NCI-H2107 treated with DMSO at 0.1 percent for 48 hours (cell line): ENCODE measurements around the gene TTI1.
A peak's percentile ranks its signal among the peaks of the same experiment; 100 is the strongest.

Source experiments
- DNase-seq: peaks from one replicate; lab custom pipeline; 2025; ENCODE audit not compliant: unreplicated experiment; lab: John Stamatoyannopoulos, UW

Gene TTI1

DNA sequence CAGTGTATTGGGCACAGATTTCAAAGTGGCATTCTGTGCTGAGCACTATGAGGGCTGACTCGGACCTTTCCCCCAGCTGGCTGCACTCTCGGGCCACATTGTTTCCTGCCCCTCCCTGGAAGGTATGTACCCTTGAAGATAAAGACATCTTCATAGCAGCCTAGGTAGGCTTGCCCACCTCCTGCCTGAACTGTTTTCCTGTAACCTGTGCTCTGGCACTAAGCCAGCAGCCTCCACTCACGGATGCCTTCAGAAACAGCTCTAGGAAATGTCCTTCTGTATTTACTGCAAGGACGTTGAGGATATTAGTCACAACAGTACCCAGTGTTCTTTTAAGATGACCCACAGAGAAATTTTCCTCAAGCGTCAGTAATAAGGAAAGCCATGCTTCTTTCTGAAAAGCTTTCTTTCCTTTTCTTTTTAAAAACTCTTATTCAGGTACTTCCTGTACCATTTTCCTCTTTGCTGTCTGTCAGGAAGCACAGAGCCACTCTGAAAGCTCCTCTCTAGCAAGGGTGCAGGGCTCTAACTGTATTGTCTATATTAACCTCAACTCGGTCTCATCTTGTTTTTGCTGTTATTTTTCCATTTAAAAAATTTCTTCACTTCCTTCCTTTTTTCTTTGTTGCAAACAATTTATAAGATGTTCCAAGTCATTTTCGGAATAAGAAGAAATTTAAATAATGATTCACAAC lies 43.5 kb downstream of the TTI1 start:
- no peak for DNase-seq

DNA sequence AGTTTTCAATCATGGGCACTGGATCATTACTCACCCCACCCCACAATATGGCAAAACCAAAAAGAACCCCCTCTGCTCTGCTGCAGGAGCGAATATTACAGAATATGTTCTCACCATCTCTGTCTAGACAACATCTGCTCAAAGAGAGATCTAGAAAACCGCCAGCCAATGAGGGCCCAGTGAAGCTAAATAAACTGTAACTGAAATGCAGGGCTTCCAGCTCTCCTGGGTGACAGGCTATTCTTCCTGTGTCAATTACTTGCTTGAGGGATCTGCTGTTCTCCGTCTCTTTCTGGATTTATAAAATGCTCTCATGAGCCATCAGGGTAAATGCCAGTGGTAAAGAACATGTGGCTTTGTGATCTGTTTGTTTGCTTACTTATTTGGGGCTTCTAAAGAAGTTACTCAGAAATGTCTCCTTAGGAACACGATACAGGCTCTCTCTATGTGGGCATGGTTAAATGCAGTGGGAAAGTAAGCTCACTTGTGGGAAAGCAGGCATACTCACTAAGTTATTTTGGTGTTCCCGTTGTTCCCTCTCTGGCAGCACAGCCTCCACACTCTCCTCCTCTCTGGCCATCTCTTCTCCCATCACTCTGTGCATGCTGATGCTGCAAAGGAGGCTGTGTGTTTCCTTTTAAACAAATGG lies 44.8 kb downstream of the TTI1 start:
- DNase-seq, result no peak

- no peak for DNase-seq
Measured at GRCh38 chr20:37987602-37988290, 45.5 kb downstream of the TTI1 start.

- peak; percentile 49 for DNase-seq
Measured at GRCh38 chr20:37986873-37987601, 46.2 kb downstream of the TTI1 start.

DNA sequence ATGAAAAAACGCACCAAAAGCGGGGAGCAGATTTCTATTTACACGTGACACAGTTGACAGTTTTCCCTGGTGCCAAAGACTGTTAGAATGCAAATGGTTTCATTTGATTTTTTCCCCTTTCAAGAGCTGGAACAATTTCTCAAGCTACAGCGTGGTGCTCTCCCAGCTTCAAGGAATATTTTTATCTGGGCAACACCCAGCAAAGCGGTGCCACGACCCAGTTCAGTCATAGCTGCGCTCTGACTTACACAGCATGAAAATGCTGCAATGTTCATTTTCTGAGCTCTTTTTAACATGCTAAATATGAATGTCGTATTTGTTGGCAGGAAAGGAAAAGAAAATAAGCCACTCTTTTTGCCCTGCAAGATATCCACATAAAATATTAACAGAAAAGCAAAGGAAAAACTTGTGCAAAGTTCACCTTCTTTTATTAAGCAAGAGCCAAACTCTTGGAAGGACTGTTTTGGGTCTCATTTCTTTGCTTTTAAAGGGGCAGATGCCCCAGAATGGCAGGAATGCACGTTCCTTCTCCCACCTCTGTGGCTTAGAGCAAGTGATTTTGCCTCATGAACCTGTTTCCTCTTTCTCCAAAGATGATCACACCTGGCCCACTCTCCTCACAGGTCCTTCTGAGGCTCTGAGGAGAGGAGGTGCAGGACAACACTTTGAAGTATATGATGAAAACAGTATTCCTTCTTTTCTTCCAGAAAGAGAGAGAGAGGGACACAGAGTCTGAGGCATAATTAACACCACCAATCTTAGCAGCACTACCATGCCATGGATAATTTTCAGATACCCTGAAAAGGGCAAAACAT lies 47.0 kb downstream of the TTI1 start:
- DNase-seq, result no peak

- no peak for DNase-seq
Measured at GRCh38 chr20:37984018-37984785, 49.1 kb downstream of the TTI1 start.

- DNase-seq, result no peak
Measured at GRCh38 chr20:37983286-37983685, 50.0 kb downstream of the TTI1 start.

DNA sequence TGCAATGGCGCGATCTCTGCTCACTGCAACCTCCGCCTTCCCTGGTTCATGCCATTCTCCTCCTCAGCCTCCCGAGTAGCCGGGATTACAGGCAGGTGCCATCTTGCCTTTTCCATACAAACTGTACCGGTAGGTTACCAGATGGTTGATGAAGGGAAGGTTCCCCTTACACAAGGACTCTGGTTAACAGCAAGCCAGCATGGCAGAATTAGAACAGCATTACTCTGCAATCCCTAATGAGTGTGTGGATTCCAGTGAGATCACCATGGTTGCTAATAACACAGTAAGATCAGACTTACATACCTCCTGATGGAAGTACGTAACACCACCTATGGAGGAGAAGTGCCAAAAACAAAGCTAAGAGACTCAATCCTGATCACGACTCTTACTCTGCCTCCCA lies 51.7 kb downstream of the TTI1 start:
- no peak for DNase-seq

- DNase-seq, result no peak
Measured at GRCh38 chr20:37980876-37981275, 52.4 kb downstream of the TTI1 start.

- DNase-seq, result no peak
Measured at GRCh38 chr20:37980383-37980782, 52.9 kb downstream of the TTI1 start.

DNA sequence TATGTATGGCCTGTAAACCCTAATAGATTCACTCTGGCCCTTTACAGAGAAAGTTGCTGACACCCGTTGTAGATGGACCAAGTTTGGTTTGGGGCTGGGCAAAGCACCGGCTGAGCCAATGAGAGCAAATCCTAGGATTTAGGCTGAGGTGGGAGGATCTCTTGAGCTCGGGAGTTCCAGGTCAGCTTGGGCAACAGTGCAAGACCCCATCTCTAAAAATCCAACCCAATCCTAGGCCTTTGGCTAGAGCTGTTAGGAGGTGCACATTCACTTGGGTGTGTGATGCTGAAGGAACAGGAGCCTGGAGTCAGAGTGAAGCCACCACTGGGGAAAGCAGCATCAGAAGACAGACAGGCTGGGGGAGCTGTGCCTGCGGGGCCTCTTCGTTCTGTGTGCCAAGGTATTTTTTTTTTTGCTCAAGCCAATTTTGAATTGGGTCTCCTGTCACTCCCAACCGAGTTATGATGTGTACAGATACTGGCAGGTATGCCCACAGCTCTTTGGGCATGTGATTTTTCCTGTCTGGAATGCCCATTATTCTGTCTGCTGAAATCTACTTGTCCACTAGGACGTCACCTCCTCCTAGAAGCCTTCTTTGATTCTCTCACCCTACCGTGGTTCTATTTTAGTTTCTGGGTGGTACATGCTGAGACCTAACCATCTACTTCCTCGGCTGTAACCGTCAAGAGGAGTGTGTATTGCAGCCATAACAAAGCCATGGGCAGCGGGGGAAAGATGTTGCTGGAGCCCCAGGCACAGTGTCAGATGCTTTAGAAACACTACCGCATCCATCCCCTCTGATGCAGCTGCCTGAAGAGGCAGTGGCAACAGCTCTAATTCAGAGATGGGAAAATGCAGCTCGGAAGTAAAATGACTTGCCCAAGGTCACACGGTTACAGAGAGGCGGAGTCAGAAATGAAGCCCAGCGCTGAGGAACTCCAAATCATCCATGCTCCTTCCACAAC lies 54.0 kb downstream of the TTI1 start:
- no peak for DNase-seq

DNA sequence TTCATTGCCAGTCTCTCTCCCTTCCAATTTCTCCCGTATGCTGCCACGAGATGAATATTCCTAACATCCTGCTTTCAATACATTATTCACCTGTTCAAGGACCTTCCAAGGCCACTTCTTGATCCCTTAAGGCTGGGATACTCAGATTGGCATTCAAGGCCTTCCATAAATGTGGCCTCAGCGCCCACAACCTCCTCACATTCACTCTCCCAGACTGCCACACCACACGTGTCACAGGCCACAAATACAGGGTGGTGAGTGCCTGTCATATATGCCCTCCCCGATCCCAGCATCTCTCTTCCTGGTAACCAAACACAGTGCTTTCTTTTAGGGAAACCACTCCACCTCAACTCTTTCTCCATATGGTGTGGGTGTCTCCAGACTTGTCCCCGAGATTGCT lies 55.5 kb downstream of the TTI1 start:
- DNase-seq, result no peak

GRCh38 chr20:37977338-37977737 lies 55.9 kb downstream of the TTI1 start:
- DNase-seq, result no peak

DNA sequence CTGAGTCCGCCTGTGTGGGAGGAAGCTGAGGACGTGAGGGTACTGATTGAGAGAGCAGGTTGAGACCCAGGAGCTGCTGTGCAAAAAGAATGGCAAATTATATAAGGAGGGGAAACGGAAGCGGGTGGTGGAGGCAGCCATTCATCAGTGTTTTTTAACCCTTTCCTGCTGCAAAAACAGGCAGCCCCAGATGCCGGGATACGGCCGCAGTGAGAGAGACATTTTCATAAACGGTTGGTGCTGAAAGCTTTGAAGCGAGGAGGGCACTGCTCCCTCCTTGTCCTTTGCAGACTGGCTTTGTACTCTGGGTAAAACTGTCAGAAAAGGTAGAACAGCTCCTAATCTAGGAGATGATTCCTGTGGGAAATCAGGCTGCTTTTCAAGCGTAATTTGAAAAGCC lies 56.4 kb downstream of the TTI1 start:
- DNase-seq, result no peak

DNA sequence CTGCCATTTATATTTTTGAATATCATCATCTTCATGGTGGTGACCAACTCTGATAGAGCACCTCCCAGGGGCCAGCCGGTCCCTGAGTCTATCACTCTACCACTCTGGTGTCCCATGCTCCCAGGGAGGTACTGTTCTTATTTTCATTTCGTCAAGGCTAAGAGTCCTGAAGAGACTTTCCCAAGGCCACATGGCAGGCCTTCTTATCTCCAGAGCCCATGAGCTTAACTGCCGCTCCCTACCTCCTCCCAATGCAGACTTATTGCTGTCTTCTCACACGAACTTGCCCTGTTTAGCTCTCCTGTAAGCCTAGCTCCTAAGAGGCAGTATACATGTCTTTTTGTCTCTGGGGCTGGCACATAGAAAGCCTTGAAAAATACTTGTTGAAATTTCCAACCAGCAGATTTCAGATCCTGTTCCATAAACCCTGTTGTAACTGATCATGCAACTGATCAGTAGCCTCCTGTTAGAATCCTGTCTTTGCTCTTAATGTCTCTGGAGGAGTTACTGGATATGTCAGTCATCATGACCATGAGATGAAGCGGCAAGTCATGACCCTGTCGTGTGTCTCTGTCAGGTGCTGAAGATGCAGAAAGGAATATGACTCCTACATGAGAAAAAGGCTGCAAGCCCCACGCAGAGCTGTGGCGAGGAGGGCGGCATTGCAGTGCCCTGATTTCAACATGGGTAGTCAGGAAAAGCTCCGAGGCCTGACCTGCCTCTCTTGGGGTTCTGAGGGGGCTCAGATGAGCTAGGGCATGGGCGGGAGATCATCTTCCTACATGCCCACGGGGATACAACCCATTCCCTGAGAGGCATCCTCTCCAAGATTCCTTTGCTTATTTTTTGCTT lies 60.0 kb downstream of the TTI1 start:
- no peak for DNase-seq

DNA sequence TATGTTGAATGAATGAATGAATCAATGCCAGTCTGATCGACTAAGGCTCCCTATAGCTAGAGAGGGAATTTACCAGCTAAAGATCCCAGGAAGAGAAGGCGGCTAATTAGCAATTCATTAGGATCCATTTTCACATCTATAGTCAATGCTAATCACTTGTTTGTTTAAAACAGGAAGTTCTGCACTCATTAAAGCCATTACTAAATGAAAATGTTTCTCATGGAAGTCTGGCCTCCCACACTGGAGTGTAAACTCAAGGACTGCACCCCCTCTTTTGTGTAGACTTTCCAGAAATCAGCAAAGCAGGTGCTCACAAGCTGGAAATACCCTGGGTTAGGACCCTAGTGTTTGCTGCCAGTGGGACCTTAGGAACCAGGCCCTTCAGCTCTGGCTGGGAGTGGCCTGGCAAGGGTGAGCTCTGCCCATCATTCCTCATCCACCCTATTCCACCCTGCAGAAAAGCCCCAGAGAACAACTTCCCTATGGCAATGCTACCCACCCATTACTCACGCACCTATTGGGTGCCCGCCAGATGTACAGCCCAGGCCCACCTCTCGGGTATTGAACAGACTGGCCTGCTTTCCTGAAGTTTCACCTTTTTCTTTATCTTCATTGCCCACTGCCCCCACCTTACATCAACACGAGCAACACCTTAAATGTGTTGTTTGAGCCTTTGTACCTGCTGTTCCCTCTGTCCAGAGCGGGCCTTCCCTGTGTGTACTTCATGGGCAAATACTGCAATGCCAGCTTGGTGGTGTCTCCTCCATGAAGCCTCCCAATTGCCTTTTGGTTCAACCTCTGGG lies 60.8 kb downstream of the TTI1 start:
- DNase-seq, result no peak

DNA sequence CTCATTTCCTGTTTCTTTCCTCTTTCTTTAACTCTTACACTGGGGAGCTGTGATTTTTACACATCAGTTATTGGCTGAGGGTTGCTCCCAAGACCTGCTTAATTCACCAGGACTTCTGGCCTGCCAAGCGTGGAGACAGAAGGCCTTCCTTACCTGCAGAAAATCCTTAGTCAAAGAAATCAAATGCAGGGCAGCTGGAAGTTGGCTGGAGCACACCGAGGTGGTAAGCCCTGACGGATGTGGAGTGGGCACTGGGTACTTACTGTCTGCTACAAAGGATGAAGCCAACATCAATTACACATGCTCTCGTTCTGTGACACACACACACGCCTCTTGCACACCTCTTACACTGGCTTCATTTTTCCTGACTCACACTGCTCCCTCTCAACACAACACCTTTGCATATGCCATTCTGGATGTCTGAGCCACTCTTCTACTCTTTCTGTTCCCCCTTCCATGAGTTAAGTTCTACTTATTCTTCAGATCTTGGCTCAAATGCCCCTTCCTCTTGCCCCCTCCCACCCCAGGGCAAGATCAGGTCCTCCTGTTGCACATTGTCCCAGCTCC lies 61.6 kb downstream of the TTI1 start:
- DNase-seq, result no peak
